DND-41 (cell line): ENCODE results near the gene POLR2E.

Experiments
- EZH2 ChIP-seq: IDR thresholded peaks from 3 replicates; pipeline ENCODE4 v1.6.1; 2012; ENCODE audit warnings: borderline replicate concordance, low read depth, mild to moderate bottlenecking, moderate library complexity, low read length, inconsistent platforms; ENCODE audit not compliant: severe bottlenecking
- TF ChIP-seq, protein P1 (sequence below): IDR thresholded peaks from 2 replicates; pipeline ENCODE4 v1.5.1; 2012; ENCODE audit warnings: borderline replicate concordance, low read length, moderate library complexity, mild to moderate bottlenecking; ENCODE audit not compliant: poor library complexity, severe bottlenecking; ENCODE audit errors: extremely low read depth

- TF ChIP-seq, protein P1, sequence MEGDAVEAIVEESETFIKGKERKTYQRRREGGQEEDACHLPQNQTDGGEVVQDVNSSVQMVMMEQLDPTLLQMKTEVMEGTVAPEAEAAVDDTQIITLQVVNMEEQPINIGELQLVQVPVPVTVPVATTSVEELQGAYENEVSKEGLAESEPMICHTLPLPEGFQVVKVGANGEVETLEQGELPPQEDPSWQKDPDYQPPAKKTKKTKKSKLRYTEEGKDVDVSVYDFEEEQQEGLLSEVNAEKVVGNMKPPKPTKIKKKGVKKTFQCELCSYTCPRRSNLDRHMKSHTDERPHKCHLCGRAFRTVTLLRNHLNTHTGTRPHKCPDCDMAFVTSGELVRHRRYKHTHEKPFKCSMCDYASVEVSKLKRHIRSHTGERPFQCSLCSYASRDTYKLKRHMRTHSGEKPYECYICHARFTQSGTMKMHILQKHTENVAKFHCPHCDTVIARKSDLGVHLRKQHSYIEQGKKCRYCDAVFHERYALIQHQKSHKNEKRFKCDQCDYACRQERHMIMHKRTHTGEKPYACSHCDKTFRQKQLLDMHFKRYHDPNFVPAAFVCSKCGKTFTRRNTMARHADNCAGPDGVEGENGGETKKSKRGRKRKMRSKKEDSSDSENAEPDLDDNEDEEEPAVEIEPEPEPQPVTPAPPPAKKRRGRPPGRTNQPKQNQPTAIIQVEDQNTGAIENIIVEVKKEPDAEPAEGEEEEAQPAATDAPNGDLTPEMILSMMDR = no peak
- no peak for TF ChIP-seq EZH2
These were observed 19.2 kb downstream of the POLR2E start for GRCh38 chr19:1076046-1076386.
